ENCODE results near the gene FZD10.

Gene FZD10

DNA sequence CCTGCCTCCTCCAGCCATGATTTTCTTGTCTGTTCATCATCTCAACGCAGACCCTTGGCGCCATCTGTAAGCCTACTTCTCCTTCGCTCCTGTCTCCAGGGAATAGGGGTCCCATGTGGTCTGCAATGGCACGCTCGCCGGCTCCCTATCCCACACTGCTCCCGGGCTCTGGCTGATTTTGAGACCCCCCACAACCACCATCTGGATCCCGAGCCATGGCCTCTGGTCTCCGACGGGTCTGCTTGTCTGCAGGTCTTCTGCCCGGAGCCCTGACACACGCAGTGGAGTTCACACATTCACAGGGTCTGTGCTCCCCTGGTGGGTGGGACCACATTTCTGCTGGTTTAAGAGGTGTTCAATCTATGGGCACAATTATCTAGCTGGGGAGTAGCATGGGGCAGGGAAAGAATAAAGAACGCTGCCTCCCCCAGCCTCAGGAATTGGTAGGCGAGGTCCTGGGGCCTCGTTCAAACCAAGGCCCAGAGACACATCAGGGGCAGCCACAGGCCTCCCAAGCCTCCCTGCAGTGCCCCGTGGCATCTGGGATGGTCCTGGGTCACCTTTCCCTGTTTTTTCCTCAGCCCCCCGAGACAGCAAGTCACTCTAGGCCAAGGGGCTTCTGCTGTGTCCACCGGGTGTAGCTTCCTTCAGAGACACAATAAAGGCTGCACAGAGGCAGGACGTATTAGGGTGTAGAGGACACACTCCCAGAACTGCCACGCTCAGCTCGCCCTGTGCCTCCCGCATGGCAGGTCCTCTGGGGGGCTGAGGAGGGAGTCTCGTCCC lies 21.5 kb downstream of the FZD10 start:
- DNase-seq: no peak

DNA sequence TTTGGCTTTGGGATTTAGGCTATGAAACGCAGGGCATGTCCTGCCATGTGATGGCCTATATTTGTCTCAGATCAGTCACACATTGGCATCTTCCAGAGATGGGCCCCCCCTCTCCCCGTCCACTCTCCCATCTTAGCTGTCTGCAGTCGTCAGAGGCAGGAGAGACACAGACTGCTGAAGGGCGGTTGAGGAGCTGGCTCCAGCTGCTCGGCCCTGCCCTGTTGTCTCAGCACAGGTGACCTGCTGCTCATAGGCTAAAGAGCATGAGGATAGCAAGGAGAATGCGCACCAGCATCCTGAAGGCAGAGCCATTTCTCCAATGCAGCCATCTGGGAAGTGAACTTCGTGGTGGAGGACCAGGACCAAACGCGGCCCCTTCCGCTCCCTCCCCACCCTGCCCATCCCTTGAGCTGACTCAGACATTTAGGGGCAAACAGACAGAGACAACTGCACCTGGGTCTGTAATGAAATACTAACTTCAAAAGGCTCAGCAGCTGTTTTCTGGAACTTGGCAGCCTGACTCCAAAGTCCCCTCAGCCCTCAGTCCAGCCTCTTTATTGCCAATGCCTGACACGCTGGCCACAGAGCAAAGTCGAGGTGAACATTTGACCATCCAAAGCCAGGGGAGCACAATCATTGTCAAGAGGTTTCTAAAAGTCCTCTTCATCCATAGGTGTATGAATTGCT lies 22.3 kb downstream of the FZD10 start:
- no peak for DNase-seq

DNA sequence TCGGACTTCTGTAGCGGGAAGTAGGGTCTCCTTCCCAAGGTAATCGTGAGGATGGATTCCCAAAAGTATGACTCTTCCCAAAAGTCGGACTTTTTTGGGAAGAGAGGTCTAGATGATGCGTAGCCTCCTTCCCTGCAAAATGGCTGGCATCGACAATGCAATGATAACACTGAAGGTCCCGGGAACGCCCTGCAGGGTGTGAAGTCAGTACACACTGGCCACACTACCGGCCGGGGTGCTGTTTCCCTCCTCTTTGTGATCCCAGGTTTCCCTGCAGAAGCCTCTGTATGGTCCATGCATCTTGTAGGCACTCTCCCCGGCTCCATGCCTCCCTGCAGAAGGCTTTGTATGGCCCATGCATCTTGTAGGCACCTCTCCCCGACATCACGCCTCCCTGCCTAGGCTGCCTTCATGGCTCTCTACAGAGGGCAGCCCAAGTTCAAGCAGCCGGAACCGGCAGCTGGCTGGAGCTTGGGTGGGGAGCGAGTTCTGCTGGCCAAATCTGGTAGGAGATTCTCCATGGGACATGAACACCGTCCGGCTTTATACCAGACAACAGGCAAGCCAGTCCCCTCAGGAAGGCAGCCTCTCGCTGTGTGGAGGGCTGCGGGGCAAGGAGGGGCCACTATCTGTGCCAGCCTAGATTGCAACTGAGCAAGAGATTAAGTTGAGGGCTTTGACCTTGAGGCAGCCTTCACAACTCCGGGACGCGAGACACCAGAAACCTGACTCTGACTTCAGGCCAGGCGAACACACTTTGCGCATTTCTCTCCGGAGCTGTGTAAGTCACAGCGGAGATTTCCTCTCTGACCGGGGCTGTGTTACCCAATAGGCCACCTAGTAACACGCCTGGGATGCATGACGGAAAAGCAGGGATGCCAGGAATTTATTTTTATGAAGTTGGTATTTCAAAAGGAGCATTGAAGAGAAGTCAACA lies 23.5 kb downstream of the FZD10 start:
- no peak for DNase-seq

DNA sequence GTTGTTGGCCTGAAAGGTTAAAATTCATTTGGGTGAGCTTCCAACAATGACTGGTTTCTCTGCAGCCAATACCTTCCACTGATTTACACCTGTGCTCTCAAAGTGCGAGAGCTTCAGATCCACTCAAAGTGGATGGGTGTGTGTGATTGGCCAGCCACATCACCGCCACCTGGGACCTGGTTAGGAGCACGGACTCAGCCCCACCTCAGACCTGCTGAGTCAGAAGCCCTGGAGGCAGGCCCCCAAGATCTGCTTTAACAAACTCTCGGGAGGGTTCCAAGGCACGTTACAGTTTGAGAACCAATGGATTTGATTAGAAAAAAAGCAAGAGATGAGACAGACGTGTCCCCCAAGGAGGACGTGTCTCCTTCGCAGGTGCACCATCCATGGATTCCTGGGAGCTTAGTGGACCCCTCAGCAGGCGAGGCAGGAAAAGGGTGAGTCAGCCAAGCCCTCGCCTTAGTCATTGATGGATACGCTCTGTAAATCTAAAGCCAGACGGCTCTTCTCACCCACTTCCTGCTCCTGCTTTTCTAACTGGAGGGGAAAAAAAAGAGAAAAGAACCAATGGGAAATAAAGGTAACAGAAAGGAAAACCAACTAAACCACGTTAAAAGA lies 24.5 kb downstream of the FZD10 start:
- no peak for DNase-seq

DNA sequence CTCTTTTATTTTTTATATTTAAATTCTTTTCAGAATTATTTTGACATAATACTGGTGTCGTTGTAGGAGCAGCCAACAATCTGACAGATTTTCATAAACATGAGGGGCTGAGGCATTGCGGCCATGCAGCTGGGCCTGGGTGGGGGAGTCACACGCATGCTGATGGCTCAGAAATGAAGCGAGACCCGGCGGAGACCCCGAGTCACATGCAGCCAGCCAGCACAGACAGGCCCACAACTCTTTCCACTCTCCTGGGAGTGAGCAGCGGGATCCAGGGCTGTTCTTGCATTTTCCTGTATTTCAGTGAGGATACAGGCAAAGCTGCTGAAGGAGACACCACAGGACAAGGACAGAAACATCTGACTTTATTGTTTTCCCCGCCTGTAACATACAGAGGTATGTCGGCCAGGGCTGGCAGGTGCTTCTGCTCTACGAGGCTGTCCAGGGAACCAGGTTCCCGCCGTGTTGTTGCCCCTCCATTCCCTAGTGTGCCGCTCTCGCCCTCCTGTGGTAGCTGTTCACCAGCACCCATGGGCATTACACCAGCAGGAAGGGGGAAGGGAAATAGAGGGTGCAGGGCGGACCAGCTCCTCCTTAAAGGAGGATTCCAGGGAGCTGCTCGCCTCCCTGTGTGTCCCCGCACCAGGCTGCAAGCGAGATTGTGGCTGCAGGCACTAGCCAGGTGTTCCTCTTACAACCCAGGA lies 30.5 kb downstream of the FZD10 start:
- DNase-seq: no peak

DNA sequence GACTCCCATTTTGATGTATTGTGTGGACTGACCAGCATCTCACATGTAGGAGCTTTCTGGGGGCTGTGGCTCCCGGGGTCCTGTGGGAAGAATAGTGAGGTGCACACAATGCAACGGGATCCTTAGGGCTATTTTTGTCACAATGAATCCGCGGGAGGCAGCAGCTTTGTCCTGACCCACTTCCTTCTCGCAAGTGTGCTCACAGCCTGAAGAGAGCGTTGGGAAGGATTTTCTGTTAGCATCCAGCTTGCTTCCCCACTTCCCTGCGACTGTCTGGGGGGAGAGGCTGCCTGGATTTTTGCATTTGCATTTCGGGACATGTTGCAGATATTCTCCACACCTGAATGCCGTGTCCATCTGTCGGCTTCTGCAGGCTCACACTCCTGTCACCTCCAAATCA lies 31.9 kb downstream of the FZD10 start:
- no peak for DNase-seq

DNA sequence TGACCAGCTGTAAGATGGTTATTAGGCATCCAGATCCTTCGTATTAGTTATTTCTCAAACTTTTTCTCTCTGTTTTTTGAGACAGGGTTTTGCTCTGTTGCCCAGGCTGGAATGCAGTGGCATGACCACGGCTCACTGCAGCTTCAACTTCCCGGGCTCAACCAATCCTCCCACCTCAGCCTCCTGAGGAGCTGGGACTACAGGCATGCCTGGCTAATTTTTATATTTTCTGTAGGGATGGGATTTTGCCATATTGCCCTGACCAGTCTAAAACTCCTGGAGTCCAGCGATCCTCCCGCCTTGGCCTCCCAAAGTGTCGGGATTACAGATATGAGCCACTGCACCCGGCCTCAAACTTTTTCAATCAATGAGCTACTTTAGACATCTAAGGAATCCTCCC lies 33.1 kb downstream of the FZD10 start:
- DNase-seq: no peak

DNA sequence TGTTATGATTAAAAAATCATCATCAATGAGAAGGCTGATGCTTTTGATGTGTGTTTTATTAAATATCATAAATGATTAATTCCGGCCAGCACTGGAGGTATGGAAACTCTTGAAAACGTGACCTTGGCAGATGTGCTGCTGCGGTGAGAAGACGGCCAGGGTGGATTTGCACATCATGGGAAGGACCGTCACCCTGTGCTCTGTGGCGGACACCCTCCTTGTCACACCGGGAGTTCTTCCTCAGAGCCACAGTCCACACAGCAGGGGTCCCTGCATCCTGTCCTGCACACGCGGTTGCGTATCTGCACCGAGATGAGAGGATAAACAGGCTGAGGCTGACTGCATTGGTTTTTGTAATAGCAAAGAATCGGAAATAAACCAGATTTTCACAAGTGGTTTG lies 33.5 kb downstream of the FZD10 start:
- DNase-seq: no peak

DNA sequence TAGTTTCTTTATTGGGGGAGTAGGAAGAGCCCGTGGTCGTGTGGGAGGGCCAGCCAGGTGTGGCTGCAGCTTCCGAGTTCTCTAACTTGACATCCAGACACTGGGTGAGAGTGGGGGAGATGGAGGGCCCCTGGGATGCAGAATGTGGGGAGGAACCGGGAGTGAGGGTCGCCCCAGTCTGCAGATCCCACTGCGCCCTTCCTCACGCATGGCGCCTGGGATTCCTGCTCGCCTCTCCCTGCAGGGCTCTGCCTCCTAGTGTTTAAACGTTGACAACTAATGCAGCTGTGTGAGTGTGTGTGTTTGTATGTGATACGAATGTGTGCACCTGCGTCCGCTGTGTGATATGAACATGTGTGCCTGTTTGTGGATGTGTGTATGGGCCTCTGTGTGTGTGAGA lies 34.6 kb downstream of the FZD10 start:
- no peak for DNase-seq

DNA sequence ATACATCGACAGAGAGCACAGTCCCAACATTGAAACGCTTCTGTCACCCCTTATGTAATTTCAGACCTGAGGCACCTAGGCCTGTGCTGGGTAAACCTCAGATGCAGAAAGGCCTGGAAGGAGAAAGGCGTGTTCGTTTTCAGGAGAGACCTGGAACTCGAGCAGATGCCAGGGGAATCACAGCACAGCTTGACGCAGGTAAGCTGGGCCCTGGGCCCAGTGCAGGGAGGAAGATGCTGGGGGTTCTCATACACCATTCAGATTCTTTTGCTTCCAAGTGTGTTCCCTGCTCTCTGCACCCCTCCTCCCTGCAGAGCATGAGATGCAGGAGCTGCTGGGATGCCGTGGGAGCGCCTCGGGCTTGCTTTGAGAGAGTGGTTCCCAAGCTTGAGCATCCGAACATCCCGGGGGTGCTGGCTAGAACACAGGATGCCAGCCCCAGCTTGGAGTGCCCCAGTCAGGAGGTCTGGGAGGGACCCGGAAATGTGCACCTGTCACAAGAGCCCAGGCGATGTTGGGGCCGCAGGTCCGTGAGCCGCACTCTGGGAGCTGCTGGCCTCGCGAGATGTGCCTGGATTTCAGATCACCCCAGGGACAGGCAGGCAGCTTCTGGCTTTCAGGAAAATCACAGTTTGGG lies 35.9 kb downstream of the FZD10 start:
- no peak for DNase-seq

DNA sequence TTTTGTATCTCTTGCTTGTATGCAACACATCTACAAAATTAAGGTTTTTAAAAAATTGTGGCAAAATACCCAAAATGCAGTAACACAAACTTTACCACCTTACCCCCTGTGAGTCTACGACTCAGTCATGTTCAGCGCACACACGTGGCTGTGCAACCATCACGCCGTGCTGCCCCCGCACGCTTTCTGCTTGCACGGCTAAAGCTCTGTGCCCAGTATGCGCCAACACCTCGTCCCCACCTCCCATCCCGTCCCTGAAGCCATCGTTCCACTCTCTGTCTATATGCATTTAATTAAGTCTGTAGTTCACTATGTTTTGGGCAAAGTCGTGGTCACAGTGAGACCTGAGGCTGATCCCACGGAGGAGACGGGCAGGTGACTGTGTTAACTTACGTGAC lies 36.4 kb downstream of the FZD10 start:
- no peak for DNase-seq

DNA sequence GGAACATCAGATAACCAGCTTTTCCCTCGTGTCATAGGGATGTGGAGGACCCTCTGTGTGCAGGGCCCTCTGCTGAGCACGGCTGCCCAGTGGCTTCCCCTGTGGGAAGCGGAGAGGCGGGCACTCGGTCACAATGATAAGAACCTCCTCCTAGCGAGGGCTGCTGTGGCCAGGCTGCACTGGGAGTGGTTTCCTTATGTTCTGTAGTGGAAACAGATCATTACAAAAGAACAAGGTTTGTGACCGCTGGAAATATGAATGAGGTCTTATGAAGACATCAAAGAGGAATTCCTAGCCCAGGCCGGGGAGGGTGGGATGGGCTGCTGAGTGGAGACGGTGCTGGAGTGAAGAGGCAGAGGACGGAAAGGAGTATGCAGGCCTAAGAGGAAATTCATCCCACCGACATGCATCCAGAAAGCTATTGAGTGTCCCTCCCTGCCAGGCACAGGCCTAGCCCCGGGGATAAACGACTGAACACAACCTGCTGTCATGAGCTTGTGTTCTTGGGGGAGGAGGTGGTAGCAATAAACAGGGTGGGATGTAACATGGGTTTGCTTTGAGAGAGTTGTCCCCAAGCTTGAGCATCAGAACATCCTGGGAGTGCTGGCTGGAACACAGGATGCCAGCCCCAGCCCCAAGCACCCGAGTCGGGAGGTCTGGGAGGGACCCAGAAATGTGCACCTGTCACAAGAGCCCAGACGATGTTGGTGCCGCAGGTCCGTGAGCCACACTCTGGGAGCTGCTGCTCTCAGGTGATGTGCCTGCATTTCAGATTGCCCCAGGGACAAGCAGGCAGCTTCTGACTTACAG lies 37.5 kb downstream of the FZD10 start:
- no peak for DNase-seq

DNA sequence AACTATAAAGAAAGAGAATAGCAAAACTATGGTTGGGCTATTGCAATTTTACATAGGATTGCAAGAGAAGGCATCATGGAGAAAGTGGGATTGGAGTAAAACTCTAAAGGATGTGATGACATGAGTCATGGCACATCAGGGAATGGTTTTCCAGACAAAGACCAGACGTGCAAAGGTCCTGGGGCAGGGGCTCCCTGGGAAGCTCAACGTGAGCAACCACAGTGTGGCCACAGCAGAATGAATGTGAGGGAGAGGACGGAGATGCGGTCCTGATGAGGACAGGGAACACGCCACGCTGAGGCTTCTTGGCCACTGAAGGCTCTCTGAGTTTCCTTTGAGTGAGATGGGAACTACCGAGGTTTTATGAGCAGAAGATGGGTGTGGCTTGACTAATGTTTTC lies 38.2 kb downstream of the FZD10 start:
- DNase-seq: no peak

DNA sequence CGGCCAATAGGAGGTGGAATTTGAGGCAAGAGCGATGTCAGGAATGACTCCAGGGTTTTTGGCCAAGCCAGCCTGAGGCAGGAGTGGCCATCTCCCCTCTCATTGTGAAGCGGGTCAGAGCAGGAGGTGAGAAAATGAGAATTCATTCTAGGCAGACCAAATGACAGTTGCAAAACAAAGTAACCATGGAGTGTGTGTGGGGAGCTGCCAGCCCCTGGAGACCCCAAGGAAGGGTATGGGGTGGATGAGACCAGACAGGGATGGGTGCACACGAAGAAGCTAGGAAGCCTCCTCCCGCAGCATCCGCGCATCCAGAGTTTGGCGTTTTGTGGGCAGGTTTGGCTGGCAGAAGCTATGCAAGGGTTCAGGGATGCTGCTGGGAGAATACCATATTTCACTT lies 38.8 kb downstream of the FZD10 start:
- DNase-seq: no peak

DNA sequence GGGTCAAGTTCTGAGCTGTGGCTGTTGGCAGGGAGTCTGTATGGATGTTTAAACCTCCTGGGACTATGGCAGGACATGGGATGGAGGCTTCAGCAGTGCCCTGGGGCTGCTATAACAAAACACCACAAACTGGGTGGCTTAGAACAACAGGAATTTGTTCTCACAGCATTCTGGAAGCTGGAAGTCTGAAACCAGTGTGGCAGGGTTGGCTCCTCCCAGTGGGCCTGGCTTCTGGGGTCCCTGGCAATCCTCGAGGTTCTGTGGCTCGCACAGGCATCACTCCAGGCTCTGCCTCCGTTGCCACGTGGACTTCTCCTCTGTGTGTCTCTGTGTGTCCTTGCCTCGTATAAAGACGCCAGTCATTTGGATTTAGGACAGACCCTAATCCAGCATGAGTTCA lies 39.9 kb downstream of the FZD10 start:
- no peak for DNase-seq

DNA sequence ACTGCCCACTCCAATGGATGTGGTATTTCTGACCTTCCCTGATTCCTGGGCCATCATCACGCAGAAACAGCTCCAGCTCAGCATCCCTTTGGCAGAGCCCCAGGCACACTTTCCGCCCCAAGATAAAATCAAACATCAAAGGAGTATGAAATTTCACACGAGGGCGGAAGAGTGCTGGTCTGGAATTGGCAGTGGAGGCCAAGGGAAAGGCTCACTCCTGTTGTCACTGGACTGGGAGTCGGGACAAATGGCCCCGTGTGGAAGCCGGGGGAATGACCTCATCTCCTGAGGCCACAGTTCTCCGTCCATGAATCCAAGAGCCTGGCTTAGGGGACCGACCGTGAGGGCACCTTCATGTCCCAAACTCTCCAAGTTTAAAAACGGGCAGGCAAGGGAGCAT lies 40.9 kb downstream of the FZD10 start:
- DNase-seq: no peak

DNA sequence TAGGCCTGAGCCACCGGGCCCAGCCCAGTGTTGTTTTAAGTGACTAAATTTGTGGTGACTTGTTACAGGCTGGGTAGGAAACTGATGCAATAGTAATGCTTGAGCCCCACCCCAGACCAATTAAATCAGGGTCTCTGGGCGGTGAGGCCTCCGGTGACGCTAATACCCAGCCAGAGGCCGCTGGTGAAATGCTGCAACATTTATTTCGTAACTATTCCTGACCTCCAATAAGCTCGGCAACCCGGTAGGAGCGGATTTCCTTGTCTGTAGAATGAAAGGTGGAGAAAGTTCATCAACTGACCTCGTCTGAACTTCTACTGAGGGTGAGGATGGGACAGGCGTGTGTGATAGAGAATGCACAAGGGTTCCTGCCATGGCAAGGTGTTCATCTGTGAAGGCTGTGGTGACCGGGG lies 42.3 kb downstream of the FZD10 start:
- DNase-seq: no peak

DNA sequence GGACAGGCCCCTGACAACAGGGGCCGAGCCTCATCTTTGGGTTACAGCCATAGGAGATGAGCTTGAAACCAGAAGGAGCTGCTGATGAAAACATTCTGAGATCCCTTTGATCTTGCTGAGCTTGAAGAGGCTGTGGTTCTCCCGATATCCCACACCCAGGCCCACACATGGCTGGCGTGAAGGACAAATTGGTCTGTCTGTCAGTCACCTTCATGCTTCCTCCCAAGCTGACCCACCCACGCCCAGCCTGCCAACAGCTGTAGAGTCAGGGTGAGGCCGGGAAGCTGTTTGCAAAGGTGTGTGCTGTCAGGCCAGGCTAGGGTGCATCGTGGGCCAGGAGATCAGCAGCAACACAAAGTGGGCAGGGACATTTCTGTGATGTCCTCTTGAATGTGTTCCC lies 43.2 kb downstream of the FZD10 start:
- DNase-seq: no peak

DNA sequence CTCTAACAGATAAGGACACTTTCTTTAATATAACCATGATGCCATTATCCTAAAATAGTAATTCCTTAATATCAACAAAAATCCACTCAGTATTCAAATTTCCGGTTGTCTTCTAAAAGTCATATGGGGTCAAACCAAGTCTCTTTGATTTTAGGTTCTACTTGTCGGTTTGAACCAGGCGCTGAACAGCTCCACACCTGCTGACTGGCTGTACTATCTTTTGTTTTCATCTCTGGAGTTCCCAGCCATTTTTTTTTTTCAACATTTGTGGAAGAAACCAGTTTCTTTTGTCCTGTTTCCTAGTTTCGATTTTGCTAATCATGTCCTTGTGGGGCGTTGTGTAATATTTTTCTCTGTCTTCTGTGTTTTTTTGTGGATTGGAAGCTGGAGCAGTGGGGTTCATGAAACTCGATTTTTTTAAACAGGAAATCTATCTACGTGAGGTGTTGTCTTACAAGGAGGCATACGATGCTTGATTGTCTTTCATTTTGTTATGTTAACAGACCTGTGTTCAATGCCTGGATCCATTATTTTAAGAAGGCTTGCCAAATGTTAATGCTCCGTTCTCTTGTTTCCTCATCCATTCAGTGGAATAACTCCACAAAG lies 50.2 kb downstream of the FZD10 start:
- DNase-seq: no peak

DNA sequence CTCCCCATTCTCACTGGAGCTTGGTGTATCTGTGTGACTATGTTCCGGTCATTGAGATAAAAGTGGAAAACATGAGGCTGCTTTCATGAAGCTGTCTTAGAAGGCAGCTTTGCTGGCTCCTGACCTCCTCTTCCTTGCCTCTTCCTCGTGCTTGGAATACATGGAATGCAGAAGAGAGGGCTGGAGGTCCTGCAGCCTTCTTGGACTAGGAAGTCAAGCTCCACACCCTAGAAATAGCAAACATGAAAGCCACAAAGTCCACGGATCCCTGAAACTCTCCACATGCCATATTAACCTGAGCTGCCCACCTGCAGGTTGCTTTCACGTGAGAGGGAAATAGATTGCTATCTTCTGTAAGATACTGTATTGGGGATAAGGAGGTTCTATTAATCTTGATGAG lies 51.0 kb downstream of the FZD10 start:
- no peak for DNase-seq

Data from inflammatory macrophage treated with lipopolysaccharide for 1 hour (primary cell).